Thymus (tissue), 11 donors: Measurements from ENCODE around the gene CFAP73. TPM values are rescaled to one million over a fixed set of nuclear protein-coding genes. Genes with fewer than 3 reads are reported as not detected.

Experiments used
- DNase-seq, 9 donors: peaks; one replicate each; pipeline ENCODE4 v3.0.0-alpha.2; 2013; ENCODE audit warnings: low spot score in 9 of 9, low read depth in 6 of 9, missing footprints in 1 of 9
- H3K27ac ChIP-seq, 2 donors: one replicate each; pipeline ENCODE4 v1.5.1; 2013; ENCODE audit warnings: control low read depth in 1 of 2, low read depth in 1 of 2, low read length in 1 of 2, mild to moderate bottlenecking in 1 of 2, moderate library complexity in 1 of 2
- H3K27me3 ChIP-seq, 2 donors: one replicate each; pipeline ENCODE4 v1.5.1; 2013; ENCODE audit warnings: low read length in 1 of 2; ENCODE audit not compliant: control insufficient read depth in 2 of 2, insufficient read depth in 1 of 2
- H3K36me3 ChIP-seq, 2 donors: one replicate each; pipeline ENCODE4 v1.5.1; 2013; ENCODE audit warnings: low read length in 1 of 2, mild to moderate bottlenecking in 1 of 2, moderate library complexity in 1 of 2; ENCODE audit not compliant: control insufficient read depth in 2 of 2, insufficient read depth in 2 of 2
- H3K4me1 ChIP-seq, 2 donors: one replicate each; pipeline ENCODE4 v1.5.1; 2013; ENCODE audit warnings: low read length in 2 of 2; ENCODE audit not compliant: control insufficient read depth in 2 of 2, insufficient read depth in 2 of 2
- H3K4me3 ChIP-seq, 2 donors: one replicate each; pipeline ENCODE4 v1.5.1; 2013; ENCODE audit warnings: low read length in 2 of 2, control low read depth in 1 of 2, mild to moderate bottlenecking in 1 of 2
- H3K9me3 ChIP-seq, 2 donors: one replicate each; pipeline ENCODE4 v1.5.1; 2013; ENCODE audit warnings: low read length in 1 of 2, mild to moderate bottlenecking in 1 of 2; ENCODE audit not compliant: control insufficient read depth in 2 of 2, insufficient read depth in 1 of 2
- WGBS: extraction: QIAGEN DNeasy Blood & Tissue Kit; methylation state at CpG from one replicate; pipeline ENCODE4 v1.1.7; 2013; 5-methylcytosine and 5-hydroxymethylcytosine counted together
- polyA plus RNA-seq: library from polyadenylated mRNA; stranded (reverse); fragments of 200-250 nt; gene quantifications from one replicate; pipeline ENCODE4 v1.2.3, GENCODE V29; 2013
- total RNA-seq: library from RNA; stranded (reverse); fragments of 120-200 nt; gene quantifications from one replicate; pipeline ENCODE4 v1.2.4, GENCODE V29; 2013
- donor health status: healthy.

CFAP73 gene
- total and polyA plus RNA-seq, 2 donors = 0.28 to 0.73 TPM

- Histone ChIP-seq H3K4me3 (no peak overlapping the region), H3K27ac (no peak overlapping the region), H3K27me3 (peaks cover 0 to 16% of the 10 kb centered on the region in 2 donors), H3K36me3 (no peaks in the 10 kb centered on the region), H3K9me3 (no peaks in the 10 kb centered on the region), H3K4me1 (peaks cover 0 to 5% of the 10 kb centered on the region in 2 donors)
- no peak for DNase-seq
- WGBS = 95% methylated on average over 12 of the region's 12 CpGs
Measured at GRCh38 chr12:113145720-113146551, 3.6 kb upstream of the CFAP73 start.

- WGBS = over 99% methylated on average over 2 of the region's 2 CpGs
- no peak overlapping the region for H3K4me3 ChIP-seq
- no peaks in the 10 kb centered on the region for H3K36me3 ChIP-seq
Measured at GRCh38 chr12:113146999-113147398, 2.5 kb upstream of the CFAP73 start.

GRCh38 chr12:113151655-113152054, 2.1 kb downstream of the CFAP73 start:
- Histone ChIP-seq H3K4me1 (peaks cover 0 to 32% of the 10 kb centered on the region in 2 donors), H3K36me3 (no peaks in the 10 kb centered on the region), H3K4me3 (no peak overlapping the region), H3K9me3 (no peaks in the 10 kb centered on the region), H3K27ac (no peak overlapping the region), H3K27me3 (peaks cover 13 to 59% of the 10 kb centered on the region in 2 donors)
- no peak for DNase-seq
- 96% methylated on average over 3 of the region's 3 CpGs for WGBS

More at GRCh38 chr12:113146999-113147398, 2.5 kb upstream of the CFAP73 start:
- peaks cover 0 to 5% of the 10 kb centered on the region in 2 donors for H3K4me1 ChIP-seq
- H3K9me3 ChIP-seq = no peaks in the 10 kb centered on the region
- no peak for DNase-seq
- peaks cover 0 to 21% of the 10 kb centered on the region in 2 donors for H3K27me3 ChIP-seq
- no peak overlapping the region for H3K27ac ChIP-seq

- Histone ChIP-seq H3K27me3 (peaks cover 13 to 59% of the 10 kb centered on the region in 2 donors), H3K4me3 (no peak overlapping the region), H3K9me3 (no peaks in the 10 kb centered on the region), H3K4me1 (peaks cover 0 to 32% of the 10 kb centered on the region in 2 donors), H3K27ac (no peak overlapping the region), H3K36me3 (peaks cover under 1 to 1% of the 10 kb centered on the region in 2 donors)
- 32% methylated on average over 9 of the region's 9 CpGs for WGBS
- no peak for DNase-seq
Measured at GRCh38 chr12:113152196-113152834, 2.8 kb downstream of the CFAP73 start.

GRCh38 chr12:113152835-113153814, 3.6 kb downstream of the CFAP73 start:
- peaks cover 13 to 59% of the 10 kb centered on the region in 2 donors for H3K27me3 ChIP-seq
- 7% methylated on average over 70 of the region's 70 CpGs for WGBS
- peaks cover 4 to 10% of the 10 kb centered on the region in 2 donors for H3K36me3 ChIP-seq
- no peaks in the 10 kb centered on the region for H3K9me3 ChIP-seq
- peak in 4 of 9 donors; percentile 50 to 78 (median 60) for DNase-seq
- no peak overlapping the region for H3K27ac ChIP-seq
- H3K4me1 ChIP-seq = peaks cover 0 to 32% of the 10 kb centered on the region in 2 donors
- H3K4me3 ChIP-seq = peak overlapping the region; percentile 32 to 33

GRCh38 chr12:113154351-113154973, 4.9 kb downstream of the CFAP73 start:
- H3K27ac ChIP-seq = no peak overlapping the region
- peaks cover 13 to 55% of the 10 kb centered on the region in 2 donors for H3K27me3 ChIP-seq
- peak overlapping the region in 1 of 2 donors; percentile 2 for H3K4me3 ChIP-seq
- peak in 1 of 9 donors; percentile 38 for DNase-seq
- no peaks in the 10 kb centered on the region for H3K9me3 ChIP-seq
- WGBS = 6% methylated on average over 51 of the region's 51 CpGs
- H3K36me3 ChIP-seq = peaks cover 18 to 23% of the 10 kb centered on the region in 2 donors
- H3K4me1 ChIP-seq = peaks cover 0 to 31% of the 10 kb centered on the region in 2 donors

- no peak overlapping the region for H3K4me3 ChIP-seq
- no peak overlapping the region for H3K27ac ChIP-seq
- H3K36me3 ChIP-seq = peaks cover 19 to 29% of the 10 kb centered on the region in 2 donors
- H3K9me3 ChIP-seq = no peaks in the 10 kb centered on the region
- peaks cover 13 to 51% of the 10 kb centered on the region in 2 donors for H3K27me3 ChIP-seq
- 88% methylated on average over 12 of the region's 12 CpGs for WGBS
- DNase-seq = no peak
- H3K4me1 ChIP-seq = peaks cover 0 to 27% of the 10 kb centered on the region in 2 donors
Measured at GRCh38 chr12:113155060-113155459, 5.5 kb downstream of the CFAP73 start.

GRCh38 chr12:113155646-113156045, 6.1 kb downstream of the CFAP73 start:
- H3K27ac ChIP-seq = no peak overlapping the region
- no peaks in the 10 kb centered on the region for H3K9me3 ChIP-seq
- DNase-seq = no peak
- H3K4me3 ChIP-seq = no peak overlapping the region
- peaks cover 13 to 45% of the 10 kb centered on the region in 2 donors for H3K27me3 ChIP-seq
- 19% methylated on average over 7 of the region's 7 CpGs for WGBS
- peaks cover 21 to 35% of the 10 kb centered on the region in 2 donors for H3K36me3 ChIP-seq
- peaks cover 0 to 27% of the 10 kb centered on the region in 2 donors for H3K4me1 ChIP-seq
